Left renal pelvis (tissue), 4 donors: ENCODE data around the gene GALNT5. TPM values are rescaled to one million over a fixed set of nuclear protein-coding genes. Genes with fewer than 3 reads are reported as not detected.
"Not testable (repeated sequence)": the region's sequence is repeated elsewhere in the genome, so short reads cannot be mapped to it uniquely, and the experiment has no call there.

ENCODE experiments used
- DNase-seq, 4 donors: peaks; one replicate each; pipeline ENCODE4 v3.0.0-alpha.2; 2013; ENCODE audit warnings: low read depth in 4 of 4, low spot score in 3 of 4
- polyA plus RNA-seq, 4 donors: library from polyadenylated mRNA; unstranded; fragments of 120-200 nt; gene quantifications; one replicate each; pipeline ENCODE4 v1.2.1, GENCODE V29; 2013; ENCODE audit not compliant: insufficient read length in 4 of 4

GALNT5 gene
- polyA plus RNA-seq = 1 to 10 TPM in 1 of 4 donors, under 1 TPM in 3; 0.44 to 5.4 (median 0.75) TPM

DNA sequence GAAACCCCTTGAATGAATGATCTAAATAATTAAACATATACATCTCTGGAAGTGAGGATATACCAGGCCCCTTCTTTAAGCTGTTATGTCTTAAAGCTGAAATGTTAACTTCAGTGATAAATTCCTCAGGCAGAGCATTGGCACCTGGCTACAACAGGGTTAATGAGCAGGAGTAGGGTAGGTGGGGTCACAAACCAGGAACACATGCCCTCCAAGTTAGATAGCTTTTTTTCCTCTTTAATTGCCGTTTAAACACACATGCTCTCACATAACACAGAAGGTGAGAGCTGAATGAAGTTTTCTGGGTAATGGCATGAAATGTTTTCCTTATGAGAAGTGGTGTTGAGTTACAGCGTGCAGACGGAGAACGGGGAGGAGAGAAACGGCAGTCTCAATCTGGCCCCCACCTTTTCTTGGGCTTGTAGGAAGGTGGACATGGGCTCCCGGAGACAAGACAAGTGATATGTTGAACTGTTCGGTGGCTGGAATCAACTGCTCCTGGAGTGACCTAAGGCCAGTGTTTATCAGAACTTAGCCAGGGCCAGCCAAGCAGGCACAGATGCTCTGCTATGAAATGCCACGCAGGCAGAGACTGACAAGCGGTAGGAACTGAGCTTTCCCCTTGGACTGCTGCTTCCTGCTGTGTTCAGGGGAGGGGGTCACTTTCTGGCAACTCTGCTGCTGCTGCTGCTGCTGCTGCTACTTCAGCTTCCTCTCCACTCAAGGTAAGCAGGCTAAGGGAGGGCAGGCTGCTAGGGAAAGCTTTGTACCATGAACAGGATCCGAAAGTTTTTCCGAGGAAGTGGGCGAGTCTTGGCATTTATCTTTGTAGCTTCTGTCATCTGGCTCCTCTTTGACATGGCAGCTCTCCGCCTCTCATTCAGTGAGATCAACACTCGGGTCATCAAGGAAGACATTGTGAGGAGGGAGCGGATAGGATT, at the start of gene GALNT5:
TSS of gene GALNT5 (plus strand) at position 394 of the 941 bp plus-strand sequence. CDS start at position 772, 378 bp downstream.
- DNase-seq = peak in 3 of 4 donors; percentile 12 to 33 (median 25)

GRCh38 chr2:157216286-157216965, 41.1 kb upstream of the GALNT5 start:
- DNase-seq = no peak

- no peak for DNase-seq
These were observed 40.1 kb upstream of the GALNT5 start for GRCh38 chr2:157217409-157217808.

- no peak for DNase-seq
These were observed 38.6 kb upstream of the GALNT5 start for GRCh38 chr2:157218911-157219310.

DNA sequence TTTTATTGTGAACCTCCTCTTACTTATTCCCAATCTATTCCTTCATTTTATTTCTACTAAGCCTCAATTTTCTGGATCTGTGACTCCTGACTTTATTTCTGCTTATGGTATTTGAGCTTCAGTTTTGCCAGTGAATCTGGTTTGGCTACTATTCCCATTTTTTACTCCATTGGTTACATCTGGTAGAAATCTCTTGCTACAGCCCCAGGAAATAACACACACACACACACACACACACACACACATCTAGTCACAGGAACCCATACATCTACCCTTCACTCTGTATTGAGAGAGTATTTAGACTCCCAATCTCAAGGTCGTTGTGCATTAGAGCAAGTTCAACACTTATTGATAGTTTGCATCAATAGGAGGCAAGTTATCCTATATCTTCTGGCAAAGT, 37.0 kb upstream of the GALNT5 start:
- DNase-seq = no peak

GRCh38 chr2:157221394-157221988, 36.0 kb upstream of the GALNT5 start:
- no peak for DNase-seq

GRCh38 chr2:157223624-157224205, 33.8 kb upstream of the GALNT5 start:
- DNase-seq = no peak

- not testable (repeated sequence) for DNase-seq
These were observed 33.1 kb upstream of the GALNT5 start for GRCh38 chr2:157224448-157224847.

DNA sequence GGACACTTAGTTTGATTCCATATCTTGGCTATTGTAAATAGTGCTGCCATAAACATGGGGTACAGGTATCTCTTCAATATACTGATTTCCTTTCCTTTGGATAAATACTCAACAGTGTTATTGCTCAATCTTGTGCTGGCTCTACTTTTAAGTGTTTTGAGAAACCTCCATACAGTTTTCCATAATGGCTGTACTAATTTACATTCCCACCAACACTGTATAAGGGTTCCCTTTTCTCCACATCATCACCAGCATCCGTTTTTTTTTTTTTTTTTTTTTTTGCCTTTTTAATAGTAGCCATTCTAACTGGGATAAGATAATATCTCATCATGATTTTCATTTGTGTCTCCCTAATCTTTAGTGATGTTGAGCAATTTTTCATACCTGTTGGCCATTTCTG, 29.9 kb upstream of the GALNT5 start:
- DNase-seq = no peak

- DNase-seq = no peak
These were observed 28.6 kb upstream of the GALNT5 start for GRCh38 chr2:157228946-157229345.

DNA sequence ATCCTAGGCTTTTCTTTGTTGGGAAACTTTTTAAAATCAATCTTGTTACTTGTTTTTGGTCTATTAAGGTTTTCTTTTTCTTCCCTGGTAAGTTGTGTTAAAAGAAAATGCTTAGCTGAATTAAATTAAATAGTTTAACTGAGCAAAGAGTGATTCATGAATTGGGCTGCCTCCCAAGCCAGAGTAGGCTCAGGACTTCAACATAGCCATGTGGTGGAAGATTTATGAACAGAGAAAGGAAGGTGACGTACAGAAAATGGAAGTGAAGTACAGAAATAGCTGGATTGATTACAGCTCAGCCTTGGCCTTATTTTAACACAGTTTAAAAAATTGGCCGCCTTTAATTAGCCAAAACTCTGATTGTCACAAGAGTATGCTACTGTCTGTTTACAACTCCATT, 27.9 kb upstream of the GALNT5 start:
- peak in 1 of 4 donors; percentile 6 for DNase-seq

DNA sequence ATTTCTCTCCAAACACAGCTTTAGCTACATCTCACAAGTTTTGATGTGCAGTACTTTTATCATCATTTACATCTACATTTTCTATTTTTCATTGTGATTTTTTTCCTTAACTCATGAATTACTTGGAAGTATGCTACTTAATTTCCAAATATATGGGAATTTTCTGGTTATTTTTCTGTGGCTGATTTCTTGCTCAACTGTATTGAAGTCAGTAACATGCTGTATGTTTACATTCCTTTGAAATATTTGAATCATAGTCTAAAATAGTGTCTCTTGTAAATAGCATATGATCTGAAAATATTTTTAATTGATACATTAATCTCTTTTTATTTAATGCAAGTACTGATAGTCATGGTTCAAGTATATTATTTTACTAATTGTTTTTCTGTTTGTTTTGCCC, 26.0 kb upstream of the GALNT5 start:
- no peak for DNase-seq

- DNase-seq = no peak
These were observed 24.0 kb upstream of the GALNT5 start for GRCh38 chr2:157233506-157233905.

DNA sequence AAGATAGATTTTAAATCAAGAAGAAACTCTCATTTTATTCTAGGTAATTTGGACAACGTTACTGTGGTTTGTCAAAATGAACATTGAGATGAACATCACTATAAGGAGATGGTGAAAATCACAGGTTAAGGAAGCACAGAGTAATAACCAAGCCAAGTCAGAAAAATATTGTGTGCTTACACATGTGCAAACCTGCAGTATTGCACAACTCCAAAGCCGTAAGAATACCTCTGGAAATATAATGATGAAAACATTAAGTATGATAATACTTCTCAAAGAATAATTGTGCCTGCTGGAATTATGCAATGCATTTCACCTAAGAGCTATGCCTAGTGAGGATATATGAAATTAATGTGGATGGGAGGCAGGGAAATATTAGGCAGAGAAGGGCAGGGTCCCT, 21.1 kb upstream of the GALNT5 start:
- DNase-seq = no peak

GRCh38 chr2:157238296-157238695, 19.2 kb upstream of the GALNT5 start:
- no peak for DNase-seq

DNA sequence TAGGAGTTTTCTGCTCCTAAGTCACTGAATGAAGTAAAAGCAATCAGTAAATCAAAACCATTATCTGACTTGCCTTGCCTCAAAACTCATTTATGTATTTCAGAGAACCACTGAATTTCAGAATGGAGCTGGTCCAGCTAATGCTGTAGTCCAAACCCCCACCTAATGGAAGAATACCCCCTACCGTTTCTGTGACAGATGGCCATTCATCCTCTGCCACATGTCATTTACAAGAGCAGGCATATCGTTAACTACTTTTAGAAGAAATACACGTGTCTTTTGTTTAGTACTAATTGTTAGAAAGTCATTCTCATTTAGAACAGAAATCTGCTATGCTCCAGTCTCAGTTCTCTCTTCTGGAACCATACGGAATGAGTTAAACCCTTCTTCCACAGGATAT, 12.8 kb upstream of the GALNT5 start:
- DNase-seq = no peak

GRCh38 chr2:157245144-157245840, 12.2 kb upstream of the GALNT5 start:
- no peak for DNase-seq

- no peak for DNase-seq
These were observed 11.4 kb upstream of the GALNT5 start for GRCh38 chr2:157245846-157246764.

DNA sequence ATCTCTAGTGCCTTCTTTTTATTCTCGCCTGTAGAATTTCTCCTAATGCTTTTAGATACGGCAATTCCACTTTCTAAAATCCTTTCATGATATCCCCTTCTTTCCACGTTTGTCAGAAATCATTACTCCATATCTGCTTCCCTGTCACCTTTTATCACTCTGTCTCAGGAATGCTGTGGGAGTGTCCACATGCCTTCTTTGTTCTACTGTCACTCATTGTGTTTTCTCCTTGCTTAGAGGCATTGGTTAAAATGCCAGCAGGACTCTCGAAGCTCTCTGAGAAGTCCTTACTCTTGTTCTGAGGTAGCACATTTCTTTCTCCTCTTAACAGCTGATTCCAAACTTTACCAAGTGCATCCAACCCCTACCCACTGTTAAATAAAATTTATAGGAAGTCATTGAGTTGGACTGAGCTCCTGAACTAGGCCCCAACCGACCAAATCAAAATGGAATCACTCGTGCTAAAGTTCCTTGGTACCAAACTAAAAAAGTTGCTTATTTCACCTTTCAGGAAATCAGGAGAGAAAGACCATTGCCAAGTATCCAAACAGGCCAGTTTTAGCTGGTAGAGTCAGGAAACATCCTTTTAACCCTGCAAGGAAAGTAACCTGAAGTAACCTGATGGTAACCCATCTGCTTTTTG, 10.6 kb upstream of the GALNT5 start:
- no peak for DNase-seq
